HG03520 (cell line): ENCODE data around the gene IFNL4.
"Not testable (repeated sequence)": the region's sequence is repeated elsewhere in the genome, so short reads cannot be mapped to it uniquely, and the experiment has no call there.

Source experiments
- ATAC-seq: cut with Tn5 transposase; IDR thresholded peaks from one replicate; pipeline ENCODE4 v1.9.1; 2021; ENCODE audit warnings: mild to moderate bottlenecking, moderate library complexity; ENCODE audit not compliant: unreplicated experiment

Gene IFNL4

GRCh38 chr19:39230096-39230764, 18.4 kb downstream of the IFNL4 start:
- no peak for ATAC-seq

- no peak for ATAC-seq
Observed at GRCh38 chr19:39224910-39225309, 23.7 kb downstream of the IFNL4 start.

GRCh38 chr19:39223703-39224279, 24.9 kb downstream of the IFNL4 start:
- ATAC-seq = no peak

GRCh38 chr19:39219108-39219507, 29.5 kb downstream of the IFNL4 start:
- not testable (repeated sequence) for ATAC-seq

GRCh38 chr19:39218230-39219007, 30.2 kb downstream of the IFNL4 start:
- ATAC-seq = no peak

GRCh38 chr19:39217094-39217493, 31.6 kb downstream of the IFNL4 start:
- ATAC-seq = no peak

GRCh38 chr19:39215323-39215722, 33.3 kb downstream of the IFNL4 start:
- not testable (repeated sequence) for ATAC-seq

GRCh38 chr19:39212375-39212742, 36.3 kb downstream of the IFNL4 start:
- ATAC-seq = no peak

- no peak for ATAC-seq
Observed at GRCh38 chr19:39211731-39212374, 36.8 kb downstream of the IFNL4 start.

- no peak for ATAC-seq
Observed at GRCh38 chr19:39209196-39209595, 39.5 kb downstream of the IFNL4 start.

GRCh38 chr19:39208175-39208795, 40.4 kb downstream of the IFNL4 start:
- ATAC-seq = no peak

- no peak for ATAC-seq
Observed at GRCh38 chr19:39207293-39207836, 41.3 kb downstream of the IFNL4 start.

- no peak for ATAC-seq
Observed at GRCh38 chr19:39206122-39206521, 42.5 kb downstream of the IFNL4 start.

- no peak for ATAC-seq
Observed at GRCh38 chr19:39205449-39205764, 43.2 kb downstream of the IFNL4 start.

GRCh38 chr19:39203372-39204341, 45.0 kb downstream of the IFNL4 start, which contains the start of gene SYCN:
Gene SYCN, minus strand, starts transcription at chr19:39204263. Its CDS starts 9 bp downstream, at chr19:39204254.
- ATAC-seq = no peak

- no peak for ATAC-seq
Observed at GRCh38 chr19:39202998-39203355, 45.7 kb downstream of the IFNL4 start.

- no peak for ATAC-seq
Observed at GRCh38 chr19:39200803-39201115, 47.9 kb downstream of the IFNL4 start.

GRCh38 chr19:39200066-39200802, 48.4 kb downstream of the IFNL4 start:
- ATAC-seq = no peak

- ATAC-seq = no peak
Observed at GRCh38 chr19:39199025-39199424, 49.6 kb downstream of the IFNL4 start.
